ENCODE measurements around the gene FEZF2.

Gene FEZF2

DNA sequence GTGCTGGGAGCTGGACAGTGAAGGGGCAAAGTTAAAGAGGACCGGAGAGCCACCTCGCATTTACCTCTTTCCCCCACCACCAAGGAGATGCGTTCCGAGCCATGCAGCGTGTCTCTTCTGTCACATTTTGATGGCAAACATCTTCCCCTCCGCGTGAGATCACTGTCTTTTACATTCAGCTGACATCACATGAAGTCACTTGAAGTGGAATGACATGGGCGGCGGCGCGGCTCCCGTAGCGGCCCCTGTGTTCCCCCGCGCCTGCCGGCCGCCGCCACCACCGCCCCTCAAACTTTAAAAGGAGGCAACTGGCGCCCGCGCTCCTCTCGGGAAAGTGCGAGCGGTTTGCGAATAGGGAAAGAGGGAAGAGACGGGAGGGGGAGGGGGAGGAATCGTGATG lies at the start of gene FEZF2:
Gene FEZF2 (minus strand): TSS at position 336 of the 400 bp plus-strand sequence. CDS start 682 bp downstream, outside the sequence.
- no peak for DNase-seq (ENCODE audit: low read depth in 1 of 2, low spot score in 1 of 2)

GRCh38 chr3:62421207-62421606 lies 47.9 kb upstream of the FEZF2 start:
- DNase-seq (ENCODE audit: low read depth in 1 of 2, low spot score in 1 of 2): no peak

DNA sequence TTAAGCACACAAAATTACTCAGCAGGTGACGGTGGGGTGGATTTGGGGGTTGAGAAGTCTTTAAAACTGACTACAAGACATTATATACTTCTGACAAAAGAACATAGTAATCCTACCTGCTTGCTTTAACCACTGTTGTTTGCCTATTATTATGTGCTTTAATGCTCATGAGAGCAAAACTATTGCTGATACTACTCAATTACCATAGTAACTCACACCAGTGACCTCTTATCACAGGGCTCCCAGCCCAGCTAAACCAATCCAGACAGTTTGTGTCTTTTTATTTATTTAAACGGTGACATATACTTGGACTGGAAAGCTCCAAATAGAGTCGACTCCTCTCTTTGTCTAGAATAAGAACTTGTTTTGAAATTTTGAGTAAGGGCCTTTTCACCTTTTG lies 42.8 kb upstream of the FEZF2 start:
- no peak for DNase-seq (ENCODE audit: low read depth in 1 of 2, low spot score in 1 of 2)

DNA sequence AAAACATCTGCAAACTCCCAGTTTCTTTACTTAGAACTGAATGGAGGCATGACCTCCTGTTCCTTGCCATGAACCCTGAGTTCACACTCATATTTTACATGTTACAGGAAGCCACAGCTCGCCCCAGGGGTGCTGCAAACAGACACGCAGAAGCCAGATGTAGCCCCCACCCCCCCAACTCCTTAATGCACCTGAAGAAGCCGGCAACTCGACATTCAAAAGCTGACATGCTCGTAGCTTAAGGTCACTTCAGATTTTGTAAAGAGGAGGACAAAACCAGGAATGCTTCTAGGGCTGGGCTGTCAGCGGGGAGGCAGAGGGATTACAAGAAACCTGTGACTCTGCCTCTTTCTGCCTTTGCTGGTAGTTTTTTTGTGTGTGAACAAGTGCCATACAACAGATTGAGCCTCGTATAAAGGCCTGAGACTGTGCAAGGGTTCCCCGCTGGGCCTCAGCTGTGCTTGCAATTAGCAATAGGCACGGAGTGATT lies 42.0 kb upstream of the FEZF2 start:
- no peak for DNase-seq (ENCODE audit: low read depth in 1 of 2, low spot score in 1 of 2)

DNA sequence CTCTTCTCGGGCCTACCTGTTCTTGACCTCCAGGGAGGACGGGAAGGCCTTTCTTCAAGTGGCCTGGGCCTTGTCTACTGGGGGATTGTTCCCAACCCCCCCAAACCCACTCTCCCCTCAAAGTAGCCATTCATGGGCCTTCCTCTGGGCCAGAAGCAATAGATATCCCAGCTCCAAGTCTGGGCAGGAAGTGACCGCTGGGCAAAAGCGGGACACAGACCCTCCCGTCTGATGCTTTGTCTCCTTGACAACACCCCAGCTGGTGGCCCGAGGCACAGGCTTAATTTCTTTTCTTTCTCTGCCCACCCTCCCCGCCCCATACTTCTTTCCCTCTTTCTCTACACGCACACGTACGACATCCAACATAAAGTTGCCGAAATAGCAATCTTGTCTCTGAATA lies 41.4 kb upstream of the FEZF2 start:
- no peak for DNase-seq (ENCODE audit: low read depth in 1 of 2, low spot score in 1 of 2)

DNA sequence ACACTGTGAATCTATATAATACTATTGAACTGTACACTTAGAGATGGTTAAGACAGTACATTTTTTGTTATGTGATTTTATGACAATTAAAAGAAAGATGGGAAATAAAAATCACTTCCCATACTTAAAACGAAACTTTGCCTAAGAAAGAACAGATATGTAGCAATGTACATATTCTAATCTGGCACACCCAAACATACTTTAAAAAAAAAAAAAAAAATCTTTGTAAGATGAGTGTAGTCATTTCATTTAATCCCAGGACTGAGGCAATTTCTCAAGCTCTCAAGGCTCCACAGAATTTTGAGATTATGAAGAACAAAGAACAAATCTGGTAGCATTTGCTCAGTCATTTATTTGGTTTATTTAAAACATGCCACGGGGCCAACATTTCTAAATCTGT lies 40.3 kb upstream of the FEZF2 start:
- DNase-seq (ENCODE audit: low read depth in 1 of 2, low spot score in 1 of 2): no peak

GRCh38 chr3:62406945-62407344 lies 33.6 kb upstream of the FEZF2 start:
- DNase-seq (ENCODE audit: low read depth in 1 of 2, low spot score in 1 of 2): no peak

- DNase-seq (ENCODE audit: low read depth in 1 of 2, low spot score in 1 of 2): no peak
These were observed 32.2 kb upstream of the FEZF2 start for GRCh38 chr3:62405566-62405965.

- DNase-seq (ENCODE audit: low read depth in 1 of 2, low spot score in 1 of 2): no peak
These were observed 31.8 kb upstream of the FEZF2 start for GRCh38 chr3:62405135-62405534.

- DNase-seq (ENCODE audit: low read depth in 1 of 2, low spot score in 1 of 2): no peak
These were observed 31.0 kb upstream of the FEZF2 start for GRCh38 chr3:62404321-62404720.

DNA sequence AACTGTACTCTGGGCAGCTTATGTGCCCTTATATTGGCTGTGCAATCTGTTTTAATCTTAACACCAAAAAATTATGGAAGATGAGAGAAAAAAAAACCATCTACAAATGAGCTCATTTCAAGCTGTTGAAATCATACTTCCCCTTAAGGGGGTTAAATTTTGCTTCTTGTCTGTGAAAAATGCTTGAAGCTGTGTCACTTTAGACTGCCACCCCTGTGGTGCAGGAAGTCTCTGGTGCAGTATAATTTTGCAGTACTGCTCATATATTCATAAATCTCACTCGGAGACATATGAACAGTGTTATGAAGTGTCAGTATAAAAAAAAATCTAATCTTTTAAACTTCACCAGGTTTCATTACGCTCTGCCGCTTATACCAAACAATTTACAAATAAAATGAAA lies 30.4 kb upstream of the FEZF2 start:
- no peak for DNase-seq (ENCODE audit: low read depth in 1 of 2, low spot score in 1 of 2)

GRCh38 chr3:62392626-62393292 lies 19.4 kb upstream of the FEZF2 start:
- DNase-seq (ENCODE audit: low read depth in 1 of 2, low spot score in 1 of 2): no peak

- no peak for DNase-seq (ENCODE audit: low read depth in 1 of 2, low spot score in 1 of 2)
These were observed 13.9 kb upstream of the FEZF2 start for GRCh38 chr3:62387251-62387650.

GRCh38 chr3:62379321-62379798 lies 6.0 kb upstream of the FEZF2 start:
- no peak for DNase-seq (ENCODE audit: low read depth in 1 of 2, low spot score in 1 of 2)

- DNase-seq (ENCODE audit: low read depth in 1 of 2, low spot score in 1 of 2): no peak
These were observed 5.6 kb upstream of the FEZF2 start for GRCh38 chr3:62378921-62379320.

DNA sequence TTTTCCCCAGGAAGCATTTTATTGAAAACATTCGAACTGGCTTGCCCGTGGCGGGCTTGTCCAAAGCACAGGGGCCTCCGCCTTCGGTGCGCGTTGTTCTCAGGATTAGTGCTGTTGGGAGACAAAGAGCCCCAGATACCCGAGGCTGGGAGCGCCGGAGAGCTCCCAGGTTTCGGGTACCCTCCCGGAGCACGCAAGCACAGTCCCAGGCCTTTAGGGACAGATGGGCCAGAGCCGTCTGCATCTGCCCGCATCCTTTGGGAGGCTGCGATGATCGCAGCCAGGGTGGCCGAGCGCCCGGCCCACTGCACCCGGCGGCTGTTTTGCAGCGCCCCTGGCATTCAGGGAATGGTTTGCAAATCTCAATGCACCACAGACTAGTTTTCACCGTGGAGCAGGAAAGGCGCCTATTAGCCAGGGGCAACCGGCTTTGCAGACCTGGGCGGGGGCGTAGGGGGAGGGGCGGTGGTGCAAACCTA lies 5.0 kb upstream of the FEZF2 start:
- DNase-seq (ENCODE audit: low read depth in 1 of 2, low spot score in 1 of 2): no peak

- DNase-seq (ENCODE audit: low read depth in 1 of 2, low spot score in 1 of 2): no peak
These were observed 3.8 kb upstream of the FEZF2 start for GRCh38 chr3:62376906-62377877.

GRCh38 chr3:62376454-62376720 lies 3.0 kb upstream of the FEZF2 start:
- DNase-seq (ENCODE audit: low read depth in 1 of 2, low spot score in 1 of 2): no peak

- no peak for DNase-seq (ENCODE audit: low read depth in 1 of 2, low spot score in 1 of 2)
These were observed 2.5 kb upstream of the FEZF2 start for GRCh38 chr3:62375655-62376453.

DNA sequence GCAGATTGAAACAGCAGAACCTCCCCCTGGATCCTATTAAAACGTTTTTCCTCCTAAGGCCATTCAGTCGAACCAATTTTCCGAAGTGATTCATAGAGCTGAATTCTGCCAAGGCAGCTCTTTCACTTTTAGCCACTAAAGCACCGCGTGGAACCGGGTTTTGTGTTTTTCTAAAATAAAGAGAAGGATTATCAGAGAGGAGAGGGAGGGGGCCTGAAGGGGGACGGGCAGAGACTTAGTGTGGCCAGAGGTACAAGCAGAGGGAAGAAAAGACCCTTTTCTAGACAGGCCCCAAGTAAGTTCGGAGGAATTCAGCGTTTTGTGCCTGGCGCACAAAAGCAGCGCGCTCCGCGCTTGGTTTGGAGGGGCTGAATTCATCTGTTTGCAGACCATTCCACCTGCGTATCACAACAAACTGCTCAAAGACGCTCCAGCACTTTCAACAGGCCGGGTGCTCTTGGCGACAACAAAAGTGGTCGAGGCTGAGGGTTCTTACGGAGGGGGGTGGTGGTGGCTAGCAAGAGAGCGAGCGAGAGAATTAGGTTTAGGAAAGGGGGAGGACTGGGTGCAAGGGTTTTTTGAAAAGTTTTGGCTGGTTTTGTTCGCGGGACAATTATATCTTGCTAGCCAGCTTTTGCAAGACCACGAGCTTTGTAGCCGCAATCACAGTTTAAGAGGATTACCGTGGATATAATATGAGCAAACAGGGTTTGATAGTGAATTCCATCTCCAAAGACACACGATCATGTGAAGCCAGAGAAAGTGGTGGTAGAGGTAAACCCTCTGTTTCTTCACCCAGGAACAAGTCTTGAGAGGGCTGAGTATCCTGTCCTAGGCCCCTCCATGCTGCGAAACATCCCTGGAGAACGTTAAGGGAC lies 1.2 kb upstream of the FEZF2 start:
- no peak for DNase-seq (ENCODE audit: low read depth in 1 of 2, low spot score in 1 of 2)

Measured in activated CD4-positive, alpha-beta T cell treated with anti-CD3 and anti-CD28 coated beads, Interleukin-2, amount 50 U/mL, for 24 hours (primary cell).